Right renal cortex interstitium (tissue), 3 donors: Measurements from ENCODE around the gene DNLZ. TPM values are rescaled to one million over a fixed set of nuclear protein-coding genes. Genes with fewer than 3 reads are reported as not detected.

Experiments used
- DNase-seq, 3 donors: peaks; one replicate each; pipeline ENCODE4 v3.0.0-alpha.2; 2013; ENCODE audit warnings: low read depth in 3 of 3, low spot score in 2 of 3
- polyA plus RNA-seq, 3 donors: library from polyadenylated mRNA; unstranded; fragments of 120-200 nt; gene quantifications; one replicate each; pipeline ENCODE4 v1.2.1, GENCODE V29; 2013; ENCODE audit not compliant: insufficient read length in 3 of 3

Gene DNLZ
- polyA plus RNA-seq, 3 donors = 3.2 to 16.1 (median 4.8) TPM

DNA sequence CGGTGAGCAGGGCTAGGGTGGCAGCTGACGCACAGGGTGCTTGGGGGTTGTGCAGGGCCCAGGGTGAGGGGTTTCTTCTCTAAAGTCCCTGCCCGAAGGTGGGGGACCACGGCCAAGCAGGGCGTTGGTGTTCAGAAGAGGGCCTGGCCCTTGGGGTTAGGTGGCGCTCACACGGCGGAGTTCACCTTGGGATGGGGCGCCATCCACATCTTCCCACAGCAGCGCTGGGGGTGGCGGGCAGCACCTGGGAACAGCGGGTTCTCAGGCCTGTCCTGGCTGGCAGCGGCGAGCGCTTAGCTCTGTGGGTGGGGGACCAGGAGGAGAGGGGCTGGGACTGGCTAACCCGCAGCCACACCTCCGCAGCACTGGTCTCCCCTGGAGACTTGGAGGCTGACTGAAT lies 30.1 kb downstream of the DNLZ start:
- DNase-seq = no peak

GRCh38 chr9:136333045-136333444 lies 30.5 kb downstream of the DNLZ start:
- no peak for DNase-seq

- DNase-seq = no peak
Measured at GRCh38 chr9:136332482-136332983, 31.0 kb downstream of the DNLZ start.

- DNase-seq = no peak
Measured at GRCh38 chr9:136331556-136332481, 31.7 kb downstream of the DNLZ start.

DNA sequence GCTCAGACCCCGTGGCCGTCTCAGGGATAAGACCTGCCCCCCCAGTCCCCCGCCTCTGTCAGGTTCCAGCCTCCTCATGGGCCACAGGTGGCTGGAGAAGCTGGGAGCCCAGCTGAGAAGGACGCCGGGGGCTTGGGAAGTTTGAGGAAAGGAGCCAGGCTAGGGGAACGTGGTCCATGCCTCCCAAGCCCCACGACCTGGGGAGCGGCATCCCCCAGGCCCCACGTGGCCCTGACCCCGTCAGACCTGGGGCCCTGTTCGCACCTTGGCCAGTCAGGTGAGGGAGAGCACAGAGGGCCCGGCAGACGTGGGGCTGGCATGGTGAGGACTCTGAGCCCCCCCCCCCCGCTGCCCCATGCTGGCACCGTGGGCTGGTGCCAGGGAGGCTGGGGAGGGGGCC lies 32.5 kb downstream of the DNLZ start:
- DNase-seq = no peak

DNA sequence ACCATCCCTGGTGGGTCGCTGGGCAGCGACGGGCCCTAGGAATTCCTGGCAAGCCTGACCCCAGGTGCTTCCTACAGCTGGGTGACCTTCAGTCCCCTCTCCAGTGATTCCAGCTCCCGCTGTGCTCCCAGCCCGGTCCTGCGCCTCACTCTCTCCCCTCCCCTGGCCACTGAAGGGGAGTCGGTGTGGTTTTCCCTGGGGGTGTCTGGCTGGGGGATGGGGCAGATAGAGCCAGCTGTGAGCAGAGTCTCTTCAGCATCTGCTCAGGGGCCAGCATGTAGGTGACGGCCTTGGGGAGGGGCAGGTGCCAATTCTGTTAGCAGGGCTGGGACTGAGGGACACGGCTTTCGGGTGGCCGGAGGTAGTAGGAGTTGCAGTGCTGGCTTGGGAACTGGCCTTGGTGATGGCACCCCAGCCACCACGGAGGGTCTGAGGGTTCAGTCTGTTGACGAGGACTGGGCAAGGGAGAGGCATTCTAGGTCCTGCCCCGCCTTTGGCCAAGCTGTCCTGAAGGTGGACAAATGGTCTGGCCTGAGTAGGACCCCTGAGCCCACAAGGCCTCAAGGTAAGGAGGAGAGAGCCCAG lies 33.0 kb downstream of the DNLZ start:
- no peak for DNase-seq

- DNase-seq = no peak
Measured at GRCh38 chr9:136329636-136330405, 33.7 kb downstream of the DNLZ start.

- DNase-seq = no peak
Measured at GRCh38 chr9:136329211-136329627, 34.3 kb downstream of the DNLZ start.

GRCh38 chr9:136328622-136329041 lies 34.9 kb downstream of the DNLZ start:
- DNase-seq = no peak

GRCh38 chr9:136328011-136328621 lies 35.4 kb downstream of the DNLZ start:
- DNase-seq = no peak

DNA sequence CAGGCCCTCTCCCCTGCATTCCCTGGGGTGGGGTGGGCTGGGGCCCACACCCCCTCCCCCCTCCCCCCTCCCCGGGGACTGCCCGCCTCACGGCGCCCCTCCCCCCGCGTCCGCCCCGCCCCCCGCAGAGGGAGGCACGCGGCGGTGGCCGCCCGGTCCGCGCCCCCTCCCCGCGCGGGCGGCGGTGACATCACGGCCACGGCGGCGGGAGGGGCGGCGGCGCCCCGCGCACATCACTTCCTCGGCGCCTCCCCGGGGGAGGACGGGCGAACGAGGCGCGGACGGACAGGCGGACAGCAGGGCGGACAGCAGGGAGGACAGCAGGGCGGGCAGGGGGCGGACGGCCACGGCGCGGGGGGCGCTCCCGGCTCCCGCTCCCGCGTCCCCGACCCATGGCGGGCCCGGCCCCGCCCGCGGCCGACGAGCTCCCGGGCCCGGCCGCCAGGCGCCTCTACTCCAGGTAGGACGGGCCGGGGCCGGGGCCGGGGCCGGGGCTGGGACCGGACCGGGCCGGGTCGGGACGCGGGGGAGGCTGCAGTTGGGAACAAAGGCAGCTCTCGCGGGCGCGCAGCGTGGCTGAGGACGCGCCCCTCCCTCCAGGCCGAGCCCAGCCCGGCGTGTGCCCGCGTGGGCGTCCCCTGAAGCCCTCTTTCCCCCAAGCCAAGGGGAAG lies 36.1 kb downstream of the DNLZ start, which contains the start of gene GPSM1:
GPSM1 (plus strand) TSS at position 236 of the 671 bp plus-strand sequence; CDS start at position 393, 157 bp downstream.
- no peak for DNase-seq

GRCh38 chr9:136326761-136327303 lies 36.7 kb downstream of the DNLZ start:
- DNase-seq = no peak

- DNase-seq = no peak
Measured at GRCh38 chr9:136326061-136326760, 37.3 kb downstream of the DNLZ start.

- DNase-seq = no peak
Measured at GRCh38 chr9:136325358-136325757, 38.2 kb downstream of the DNLZ start.

- no peak for DNase-seq
Measured at GRCh38 chr9:136324501-136325300, 38.8 kb downstream of the DNLZ start.

DNA sequence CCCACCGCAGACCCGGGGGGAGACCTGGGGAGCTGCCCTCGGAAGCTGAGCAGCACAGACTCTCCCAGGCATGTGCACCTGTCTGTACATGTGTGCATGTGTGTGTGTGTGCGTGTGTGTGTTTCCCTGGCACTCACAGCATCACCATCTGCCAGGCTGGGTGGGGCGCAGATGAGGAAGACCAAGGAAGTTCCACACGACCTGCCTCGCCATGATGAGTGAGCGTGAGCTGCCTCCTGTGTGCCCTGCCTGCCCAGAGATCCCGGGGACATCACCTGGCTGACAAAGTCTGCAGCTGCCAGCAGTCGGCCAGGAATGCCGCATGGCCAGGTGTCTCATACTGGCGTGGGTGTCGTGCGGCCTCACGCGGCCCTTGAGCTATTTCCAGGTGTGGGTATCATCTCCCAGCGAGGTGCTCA lies 40.2 kb downstream of the DNLZ start:
- DNase-seq = no peak

GRCh38 chr9:136322756-136323330 lies 40.7 kb downstream of the DNLZ start:
- no peak for DNase-seq

GRCh38 chr9:136321561-136321960 lies 42.0 kb downstream of the DNLZ start:
- no peak for DNase-seq
